Endothelial cell of umbilical vein (primary cell): ENCODE measurements around the gene GSC2. TPM values are rescaled to one million over a fixed set of nuclear protein-coding genes. Genes with fewer than 3 reads are reported as not detected.

ENCODE experiments used
- BruUV-seq: library from RNA; stranded (reverse); fragments of 400-500 nt; replicated peaks from 2 replicates; lab custom pipeline; 2021; lab: Mats Ljungman, UMichigan
- CTCF ChIA-PET: fragments of 300-600, 350-600 bp; sonication (Branson Sonifier 250); formaldehyde crosslinking; loops from one replicate; lab custom pipeline; 2021; ENCODE audit warnings: antibody characterized with exemption, inconsistent platforms; lab: Charles Lee
- POLR2A ChIA-PET: fragments of 300-600, 350-600 bp; sonication (Branson Sonifier 250); formaldehyde crosslinking; loops from one replicate; lab custom pipeline; 2021; ENCODE audit warnings: antibody characterized with exemption, inconsistent platforms; lab: Charles Lee
- DNase-seq: peaks from one replicate; pipeline ENCODE4 v3.0.0-alpha.2; 2011; ENCODE audit warnings: low read depth, low spot score
- FAIRE-seq: peaks from 2 replicates; lab custom pipeline; 2011; peaks lifted over from hg19 to GRCh38; lab: Jason Lieb, UNC
- H2AFZ ChIP-seq: 2 replicates; pipeline ENCODE4 v1.6.0; 2012; ENCODE audit warnings: low read depth, low read length, control low read depth, inconsistent platforms
- H3K27ac ChIP-seq: 2 replicates; pipeline ENCODE4 v1.5.1; 2011; ENCODE audit warnings: low read depth, mild to moderate bottlenecking, control low read depth, low read length, moderate library complexity; ENCODE audit not compliant: insufficient read depth
- H3K27me3 ChIP-seq, 2 experiments: 2 replicates each; pipeline versions ENCODE4 v1.6.0 to v1.6.1; 2011; ENCODE audit warnings: low read length in 2 of 2, mixed read lengths in 1 of 2; ENCODE audit not compliant: control insufficient read depth in 2 of 2, insufficient read depth in 2 of 2
- H3K36me3 ChIP-seq, 2 experiments: 2 replicates in 1 of 2; 3 replicates in 1 of 2; pipeline ENCODE4 v1.5.1; 2011; ENCODE audit warnings: low read length in 2 of 2, mild to moderate bottlenecking in 1 of 2, moderate library complexity in 1 of 2; ENCODE audit not compliant: control insufficient read depth in 2 of 2, insufficient read depth in 2 of 2; ENCODE audit errors: extremely low read depth in 1 of 2
- H3K4me1 ChIP-seq: 3 replicates; pipeline ENCODE4 v1.5.1; 2011; ENCODE audit warnings: mild to moderate bottlenecking, low read length; ENCODE audit not compliant: control insufficient read depth, insufficient read depth; ENCODE audit errors: extremely low read depth
- H3K4me2 ChIP-seq: 2 replicates; pipeline ENCODE4 v1.6.1; 2011; ENCODE audit warnings: low read length, control low read depth, mixed read lengths; ENCODE audit not compliant: insufficient read depth
- H3K4me3 ChIP-seq, 3 experiments: fragments of 200-600 bp in 1 of 3; sonication (generic), shearing (Covaris generic) in 1 of 3; replicated peaks in 1 of 3; 2 replicates each; pipeline ENCODE4 v1.5.1; 2011 to 2016; ENCODE audit warnings: control low read depth in 3 of 3, low read length in 3 of 3, mild to moderate bottlenecking in 2 of 3, inconsistent platforms in 1 of 3, low read depth in 1 of 3, moderate library complexity in 1 of 3; ENCODE audit not compliant: insufficient read depth in 1 of 3
- H3K79me2 ChIP-seq: 2 replicates; pipeline ENCODE4 v1.6.0; 2012; ENCODE audit warnings: low read length, inconsistent platforms; ENCODE audit not compliant: control insufficient read depth, insufficient read depth
- H3K9ac ChIP-seq: replicated peaks from 2 replicates; pipeline ENCODE3; 2011; ENCODE audit warnings: low read length, control low read depth; ENCODE audit not compliant: insufficient read depth; ENCODE audit errors: extremely low read depth
- H3K9me1 ChIP-seq: replicated peaks from 3 replicates; pipeline ENCODE4 v1.6.0; 2011; ENCODE audit warnings: mild to moderate bottlenecking, low read length; ENCODE audit not compliant: control insufficient read depth, insufficient read depth; ENCODE audit errors: extremely low read depth
- H3K9me3 ChIP-seq: replicated peaks from 2 replicates; pipeline ENCODE4 v1.5.1; 2012; ENCODE audit warnings: low read length, inconsistent platforms; ENCODE audit not compliant: control insufficient read depth, insufficient read depth
- H4K20me1 ChIP-seq: replicated peaks from 2 replicates; pipeline ENCODE3; 2011; ENCODE audit warnings: mild to moderate bottlenecking, low read length; ENCODE audit not compliant: control insufficient read depth, insufficient read depth; ENCODE audit errors: extremely low read depth
- EZH2 ChIP-seq: IDR thresholded peaks from 2 replicates; pipeline ENCODE4 v1.6.1; 2012; ENCODE audit warnings: borderline replicate concordance, low read depth, mild to moderate bottlenecking, moderate library complexity, low read length, inconsistent platforms; ENCODE audit not compliant: severe bottlenecking
- FOS ChIP-seq: IDR thresholded peaks from 2 replicates; pipeline ENCODE4 v1.6.1; 2011; ENCODE audit warnings: mild to moderate bottlenecking, low read length, moderate library complexity, borderline replicate concordance; ENCODE audit not compliant: insufficient read depth
- GATA2 ChIP-seq: IDR thresholded peaks from 2 replicates; pipeline ENCODE4 v1.7.0; 2011; ENCODE audit warnings: low read depth, mild to moderate bottlenecking, moderate library complexity, mixed read lengths, low read length; ENCODE audit not compliant: insufficient read length, insufficient read depth
- JUN ChIP-seq: IDR thresholded peaks from 2 replicates; pipeline ENCODE4 v1.6.1; 2011; ENCODE audit warnings: borderline replicate concordance, low read depth; ENCODE audit not compliant: insufficient read length, insufficient read depth
- MYC ChIP-seq: IDR thresholded peaks from one replicate; pipeline ENCODE4 v1.6.1; 2011; ENCODE audit warnings: mild to moderate bottlenecking, low read depth, low read length
- POLR2A ChIP-seq: IDR thresholded peaks from 2 replicates; pipeline ENCODE4 v1.6.1; 2012; ENCODE audit warnings: low read depth, mild to moderate bottlenecking, control low read depth, low read length
- POLR2AphosphoS5 ChIP-seq: IDR thresholded peaks from 2 replicates; pipeline ENCODE4 v1.6.1; 2012; ENCODE audit warnings: low read depth, mild to moderate bottlenecking, control low read depth, low read length, moderate library complexity; ENCODE audit not compliant: insufficient read depth
- dilution Hi-C: fragments of 300-500 bp; cut with MboI; formaldehyde crosslinking; loops from one replicate; pipeline ENCODE4 v1.15.0; 2019; ENCODE audit warnings: low sequenced_read_pairs; ENCODE audit not compliant: extremely low pct_ligation_motif_present
- intact Hi-C: fragments of 100-400 bp; cut with micrococcal nuclease; formaldehyde crosslinking; loops from one replicate; pipeline ENCODE4 v1.10.0; 2022
- polyA plus RNA-seq, 4 experiments: library from polyadenylated mRNA; depleted of rRNA in 3 of 4; stranded (reverse) in 3 of 4; unstranded in 1 of 4; fragments of >200 nt; gene quantifications; 2 replicates each; pipeline versions ENCODE4 v1.2.1 to v1.2.3, GENCODE V29; 2011 to 2012; ENCODE audit warnings: missing spikeins in 1 of 4
- total RNA-seq: library from RNA; stranded (reverse); gene quantifications from 2 replicates; pipeline ENCODE4 v1.2.3, GENCODE V29; 2021
- TF ChIP-seq, protein P1 (sequence below): IDR thresholded peaks from 2 replicates; pipeline ENCODE4 v1.6.1; 2011; ENCODE audit not compliant: insufficient read depth, insufficient read length
- TF ChIP-seq, protein P2 (sequence below), 2 donors: IDR thresholded peaks; 1 replicate in 1 of 2; 2 replicates in 1 of 2; pipeline ENCODE4 v1.5.1; 2011; ENCODE audit warnings: low read length in 2 of 2, mild to moderate bottlenecking in 2 of 2, moderate library complexity in 2 of 2, control low read depth in 1 of 2, inconsistent platforms in 1 of 2, low read depth in 1 of 2; ENCODE audit not compliant: insufficient read depth in 1 of 2; ENCODE audit errors: extremely low read depth in 1 of 2

GSC2 gene
- total and polyA plus RNA-seq, 2 donors (not counting 3 experiments of a cell fraction or from before 2014, with no cell fraction given), result not detected

DNA sequence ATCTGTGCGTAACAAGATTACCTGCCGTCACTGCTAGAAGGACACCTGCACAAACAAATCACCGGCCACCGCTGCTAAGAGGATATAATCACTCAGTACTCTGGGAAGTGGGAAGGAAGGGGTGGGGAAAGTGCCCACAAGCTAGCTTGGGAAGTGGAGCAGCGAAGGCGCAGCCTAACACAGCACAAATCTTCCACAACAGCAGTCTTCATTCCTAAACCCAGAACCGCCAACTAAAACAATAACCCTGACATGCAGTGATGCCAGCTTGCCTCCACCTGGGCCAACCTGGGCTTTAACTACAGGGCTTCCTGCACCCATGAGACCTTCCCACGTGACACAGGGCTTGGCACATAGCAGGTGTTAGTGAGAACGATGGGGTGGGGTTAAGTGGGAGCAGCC, 33.0 kb downstream of the GSC2 start:
- Histone ChIP-seq H3K9me1 (no peaks in the 10 kb centered on the region), H3K27me3 (no peaks in the 10 kb centered on the region), H3K27ac (no peak overlapping the region), H3K9me3 (no peaks in the 10 kb centered on the region), H2AFZ (no peak overlapping the region), H3K9ac (no peak overlapping the region), H3K4me1 (peaks cover 9% of the 10 kb centered on the region), H3K36me3 (peaks cover 0 to 2% of the 10 kb centered on the region in 2 experiments), H3K79me2 (peaks cover 78% of the 10 kb centered on the region), H4K20me1 (peaks cover 7% of the 10 kb centered on the region), H3K4me2 (no peak overlapping the region), H3K4me3 (no peak overlapping the region)
- FAIRE-seq (no peak), DNase-seq (no peak)
- intact Hi-C loops, result no loop called here
- dilution Hi-C loops, result no loop called here
- ChIA-PET CTCF (interaction anchor here (1.0 kb wide), 1 partner anchor 82 kb away, joined by 3 read pairs; no protein-coding TSS in a partner anchor), POLR2A (interaction anchor here (0.6 kb wide), 1 partner anchor 41 kb away, joined by 10 read pairs; no protein-coding TSS in a partner anchor)
- TF ChIP-seq GATA2 (no peak), EZH2 (no peak), POLR2A (no peak), POLR2AphosphoS5 (no peak), JUN (no peak), MYC (no peak), FOS (no peak)
- TF ChIP-seq, protein P1, sequence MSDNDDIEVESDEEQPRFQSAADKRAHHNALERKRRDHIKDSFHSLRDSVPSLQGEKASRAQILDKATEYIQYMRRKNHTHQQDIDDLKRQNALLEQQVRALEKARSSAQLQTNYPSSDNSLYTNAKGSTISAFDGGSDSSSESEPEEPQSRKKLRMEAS, result no peak
- TF ChIP-seq, protein P2, sequence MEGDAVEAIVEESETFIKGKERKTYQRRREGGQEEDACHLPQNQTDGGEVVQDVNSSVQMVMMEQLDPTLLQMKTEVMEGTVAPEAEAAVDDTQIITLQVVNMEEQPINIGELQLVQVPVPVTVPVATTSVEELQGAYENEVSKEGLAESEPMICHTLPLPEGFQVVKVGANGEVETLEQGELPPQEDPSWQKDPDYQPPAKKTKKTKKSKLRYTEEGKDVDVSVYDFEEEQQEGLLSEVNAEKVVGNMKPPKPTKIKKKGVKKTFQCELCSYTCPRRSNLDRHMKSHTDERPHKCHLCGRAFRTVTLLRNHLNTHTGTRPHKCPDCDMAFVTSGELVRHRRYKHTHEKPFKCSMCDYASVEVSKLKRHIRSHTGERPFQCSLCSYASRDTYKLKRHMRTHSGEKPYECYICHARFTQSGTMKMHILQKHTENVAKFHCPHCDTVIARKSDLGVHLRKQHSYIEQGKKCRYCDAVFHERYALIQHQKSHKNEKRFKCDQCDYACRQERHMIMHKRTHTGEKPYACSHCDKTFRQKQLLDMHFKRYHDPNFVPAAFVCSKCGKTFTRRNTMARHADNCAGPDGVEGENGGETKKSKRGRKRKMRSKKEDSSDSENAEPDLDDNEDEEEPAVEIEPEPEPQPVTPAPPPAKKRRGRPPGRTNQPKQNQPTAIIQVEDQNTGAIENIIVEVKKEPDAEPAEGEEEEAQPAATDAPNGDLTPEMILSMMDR (IDR thresholded peaks at IDR 0.05; ENCODE audit: extremely low read depth in 1 of 2, insufficient read depth in 1 of 2, low read depth in 1 of 2, low read length in 2 of 2), result no peak
- BruUV-seq, result no TSS peak
